Choroid plexus epithelial cell (primary cell): ENCODE measurements around the gene SPEM1.

ENCODE experiments used
- DNase-seq: peaks from one replicate; pipeline ENCODE4 v3.0.0-alpha.2; 2010; ENCODE audit warnings: low read depth
- H3K4me3 ChIP-seq: 2 replicates; pipeline ENCODE4 v1.5.1; 2011; ENCODE audit warnings: low read depth, mild to moderate bottlenecking, control low read depth, low read length, moderate library complexity
- CTCF ChIP-seq: conservative IDR thresholded peaks from 2 replicates; pipeline ENCODE4 v1.5.1; 2011; ENCODE audit warnings: low read depth, mild to moderate bottlenecking, control low read depth, inconsistent platforms, low read length, moderate library complexity

SPEM1 gene

GRCh38 chr17:7407082-7407481 is 13.0 kb upstream of the SPEM1 start:
- no peak for TF ChIP-seq CTCF
- DNase-seq = no peak
- H3K4me3 ChIP-seq = no peak overlapping the region

- no peak within 1 kb of the TSS for H3K4me3 ChIP-seq
- no peak for DNase-seq
- TF ChIP-seq CTCF = no peak
These were observed 12.5 kb upstream of the SPEM1 start, which contains the start of gene NLGN2 for GRCh38 chr17:7407485-7408251. Gene NLGN2 (plus strand): TSS chr17:7407845. CDS start chr17:7408256, 411 bp downstream.

- TF ChIP-seq CTCF = no peak
- no peak for DNase-seq
- H3K4me3 ChIP-seq = no peak overlapping the region
These were observed 11.8 kb upstream of the SPEM1 start for GRCh38 chr17:7408252-7408727.

GRCh38 chr17:7408863-7409262 is 11.3 kb upstream of the SPEM1 start:
- no peak overlapping the region for H3K4me3 ChIP-seq
- no peak for DNase-seq
- TF ChIP-seq CTCF = no peak

- no peak overlapping the region for H3K4me3 ChIP-seq
- DNase-seq = no peak
- TF ChIP-seq CTCF = no peak
These were observed 10.4 kb upstream of the SPEM1 start for GRCh38 chr17:7409716-7410115.

GRCh38 chr17:7410634-7411426 is 9.3 kb upstream of the SPEM1 start:
- TF ChIP-seq CTCF = no peak
- DNase-seq = no peak
- H3K4me3 ChIP-seq = no peak overlapping the region
